ENCODE data around the gene RTP5. TPM values are rescaled to one million over a fixed set of nuclear protein-coding genes. Genes with fewer than 3 reads are reported as not detected.

The RTP5 gene
- polyA plus RNA-seq, 1 experiment = not detected

GRCh38 chr2:241843321-241844065, 26.0 kb upstream of the RTP5 start:
- CTCF ChIA-PET = interaction anchor here (0.8 kb wide), 1 partner anchor 9 kb away, joined by 4 read pairs; no protein-coding TSS in a partner anchor
- DNase-seq (ENCODE audit: low read depth) = no peak
- Histone ChIP-seq H3K36me3 (ENCODE audit: control insufficient read depth, insufficient read depth, low read length) (no peaks in the 10 kb centered on the region), H3K4me3 (ENCODE audit: low read depth, low read length) (no peak overlapping the region), H3K27me3 (ENCODE audit: control insufficient read depth, insufficient read depth, low read length) (peaks cover 2% of the 10 kb centered on the region; the same call in 1 of the 2 replicates)
- no peak for TF ChIP-seq CTCF (IDR thresholded peaks at IDR 0.05; ENCODE audit: insufficient read depth, low read depth, low read length)
- POLR2A ChIA-PET = no interaction called here

GRCh38 chr2:241844066-241844728, 25.3 kb upstream of the RTP5 start:
- ChIA-PET POLR2A (interaction anchor here (0.6 kb wide), 1 partner anchor 11 kb away, joined by 15 read pairs; no protein-coding TSS in a partner anchor), CTCF (interaction anchor here (0.7 to 2.2 kb wide), 3 partner anchors 10 to 50 kb away, joined by 4 to 8 read pairs (median 4); no protein-coding TSS in a partner anchor)
- no peaks in the 10 kb centered on the region for H3K36me3 ChIP-seq (ENCODE audit: control insufficient read depth, insufficient read depth, low read length)
- H3K4me3 ChIP-seq (ENCODE audit: low read depth, low read length) = peak overlapping the region; percentile 26
- H3K27me3 ChIP-seq (ENCODE audit: control insufficient read depth, insufficient read depth, low read length) = 0 out of 2 replicates have a peak, but pooled peaks cover 2% of the 10 kb centered on the region
- TF ChIP-seq CTCF (IDR thresholded peaks at IDR 0.05; ENCODE audit: insufficient read depth, low read depth, low read length) = no peak
- DNase-seq (ENCODE audit: low read depth) = peak; percentile 4

DNA sequence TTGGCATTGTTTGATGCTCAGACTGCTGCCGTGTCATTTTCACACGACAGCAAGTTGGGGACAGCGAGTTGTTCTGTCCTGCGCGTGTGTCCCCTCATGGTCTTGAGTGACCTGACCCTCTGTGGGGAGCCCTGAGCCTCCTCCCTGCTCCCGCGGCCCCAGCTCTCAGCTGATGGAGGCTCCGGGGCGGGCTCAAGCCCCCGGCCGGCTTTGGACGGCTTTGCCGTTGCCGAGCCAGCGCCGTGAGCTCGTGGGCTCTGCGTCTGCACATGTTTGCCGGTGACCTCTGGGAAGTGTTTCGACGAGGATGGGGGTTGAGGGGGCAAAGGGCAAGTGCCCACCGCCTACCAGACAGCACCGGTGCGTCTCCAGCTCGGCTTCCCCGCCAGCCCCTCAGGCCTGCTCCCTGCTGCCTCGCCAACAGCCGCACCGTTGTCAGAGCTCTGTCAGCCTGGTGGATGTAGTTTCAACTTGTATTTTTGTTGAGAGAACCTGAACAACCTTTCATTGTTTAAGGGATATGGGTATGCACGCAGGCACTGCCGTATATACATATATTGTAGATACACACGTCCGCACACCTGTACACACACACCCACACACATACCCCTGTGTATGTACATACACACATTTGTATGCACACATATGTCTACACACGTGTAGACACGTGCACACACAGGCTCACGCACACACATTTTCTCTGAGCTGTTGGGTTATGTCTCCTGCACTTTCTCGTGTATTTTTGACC, 24.5 kb upstream of the RTP5 start:
- no peak for DNase-seq (ENCODE audit: low read depth)
- H3K27me3 ChIP-seq (ENCODE audit: control insufficient read depth, insufficient read depth, low read length) = 0 out of 2 replicates have a peak, but pooled peaks cover 2% of the 10 kb centered on the region
- ChIA-PET CTCF (interaction anchor here (0.7 to 2.2 kb wide), 3 partner anchors 24 to 51 kb away, joined by 3 to 8 read pairs (median 4); no protein-coding TSS in a partner anchor), POLR2A (interaction anchor here (0.6 kb wide), 1 partner anchor 10 kb away, joined by 15 read pairs; no protein-coding TSS in a partner anchor)
- no peak overlapping the region for H3K4me3 ChIP-seq (ENCODE audit: low read depth, low read length)
- H3K36me3 ChIP-seq (ENCODE audit: control insufficient read depth, insufficient read depth, low read length) = no peaks in the 10 kb centered on the region
- TF ChIP-seq CTCF (IDR thresholded peaks at IDR 0.05; ENCODE audit: insufficient read depth, low read depth, low read length) = no peak

GRCh38 chr2:241846406-241846805, 23.1 kb upstream of the RTP5 start:
- ChIA-PET CTCF (interaction anchor here (1.1 kb wide), 1 partner anchor 14 kb away, joined by 3 read pairs; no protein-coding TSS in a partner anchor), POLR2A (interaction anchor here (0.5 kb wide), 1 partner anchor 68 kb away, joined by 5 read pairs; no protein-coding TSS in a partner anchor)
- Histone ChIP-seq H3K27me3 (ENCODE audit: control insufficient read depth, insufficient read depth, low read length) (0 out of 2 replicates have a peak, but pooled peaks cover 2% of the 10 kb centered on the region), H3K36me3 (ENCODE audit: control insufficient read depth, insufficient read depth, low read length) (no peaks in the 10 kb centered on the region), H3K4me3 (ENCODE audit: low read depth, low read length) (no peak overlapping the region)
- TF ChIP-seq CTCF (IDR thresholded peaks at IDR 0.05; ENCODE audit: insufficient read depth, low read depth, low read length) = no peak
- DNase-seq (ENCODE audit: low read depth) = no peak
